ENCODE data around the gene FAM98A. TPM values are rescaled to one million over a fixed set of nuclear protein-coding genes. Genes with fewer than 3 reads are reported as not detected.

FAM98A gene
- total and polyA plus RNA-seq, 9 of the 15 experiments (the other 6 are each of a cell fraction or from before 2014, with no cell fraction given): 16.5 to 238 (median 44.6) TPM

DNA sequence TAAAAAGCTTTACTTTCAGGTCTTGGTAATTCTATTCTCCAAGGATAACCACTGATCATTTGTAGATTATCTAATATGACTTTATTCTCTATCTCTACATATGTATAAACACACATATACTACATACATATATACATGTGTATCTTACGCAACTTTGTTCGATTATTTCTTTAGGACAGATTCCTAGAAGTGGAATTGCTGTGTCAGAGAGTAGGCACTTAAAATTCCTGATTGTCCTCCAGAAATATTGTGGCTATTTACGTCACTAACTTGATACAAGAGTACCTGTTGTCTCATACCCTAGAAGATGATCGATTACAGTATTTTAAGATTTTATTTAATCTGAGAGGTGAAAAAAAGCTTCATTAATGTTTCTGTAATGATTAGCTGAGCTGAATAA lies 57.9 kb downstream of the FAM98A start (continued):
- TF ChIP-seq, protein P1, sequence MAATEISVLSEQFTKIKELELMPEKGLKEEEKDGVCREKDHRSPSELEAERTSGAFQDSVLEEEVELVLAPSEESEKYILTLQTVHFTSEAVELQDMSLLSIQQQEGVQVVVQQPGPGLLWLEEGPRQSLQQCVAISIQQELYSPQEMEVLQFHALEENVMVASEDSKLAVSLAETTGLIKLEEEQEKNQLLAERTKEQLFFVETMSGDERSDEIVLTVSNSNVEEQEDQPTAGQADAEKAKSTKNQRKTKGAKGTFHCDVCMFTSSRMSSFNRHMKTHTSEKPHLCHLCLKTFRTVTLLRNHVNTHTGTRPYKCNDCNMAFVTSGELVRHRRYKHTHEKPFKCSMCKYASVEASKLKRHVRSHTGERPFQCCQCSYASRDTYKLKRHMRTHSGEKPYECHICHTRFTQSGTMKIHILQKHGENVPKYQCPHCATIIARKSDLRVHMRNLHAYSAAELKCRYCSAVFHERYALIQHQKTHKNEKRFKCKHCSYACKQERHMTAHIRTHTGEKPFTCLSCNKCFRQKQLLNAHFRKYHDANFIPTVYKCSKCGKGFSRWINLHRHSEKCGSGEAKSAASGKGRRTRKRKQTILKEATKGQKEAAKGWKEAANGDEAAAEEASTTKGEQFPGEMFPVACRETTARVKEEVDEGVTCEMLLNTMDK (IDR thresholded peaks at IDR 0.05; ENCODE audit: borderline replicate concordance, insufficient read depth, low read depth, low read length, poor library complexity, severe bottlenecking): no peak
- TF ChIP-seq HDAC1 (IDR thresholded peaks at IDR 0.05) (no peak), ETS2 (tag; IDR thresholded peaks at IDR 0.05; ENCODE audit: borderline replicate concordance, poor library complexity, severe bottlenecking) (no peak), KHSRP (IDR thresholded peaks at IDR 0.05) (no peak), PYGO2 (tag; IDR thresholded peaks at IDR 0.05) (no peak), PTBP1 (IDR thresholded peaks at IDR 0.05; ENCODE audit: low read depth, low read length) (no peak), MYC (IDR thresholded peaks at IDR 0.05; ENCODE audit: low read depth, low read length) (no peak), MYC (CRISPR knock-in tag; IDR thresholded peaks at IDR 0.05; ENCODE audit: borderline replicate concordance, low read depth) (no peak), ZNF165 (CRISPR knock-in tag; IDR thresholded peaks at IDR 0.05; ENCODE audit: borderline replicate concordance) (no peak), FOXA3 (CRISPR knock-in tag; conservative IDR thresholded peaks at IDR 0.05 in 1 of 2, IDR thresholded peaks at IDR 0.05 in 1 of 2) (no peak), ZNF644 (tag; IDR thresholded peaks at IDR 0.05; ENCODE audit: low read depth) (no peak), HNRNPUL1 (IDR thresholded peaks at IDR 0.05; ENCODE audit: low read length) (no peak), ZNF76 (CRISPR knock-in tag; IDR thresholded peaks at IDR 0.05; ENCODE audit: borderline replicate concordance) (no peak), HMG20B (CRISPR knock-in tag; IDR thresholded peaks at IDR 0.05) (no peak), SIN3A (IDR thresholded peaks at IDR 0.05; ENCODE audit: borderline replicate concordance in 2 of 2, control insufficient read depth in 1 of 2, low read depth in 2 of 2, low read length in 2 of 2) (no peak)
- TF ChIP-seq, protein P2, sequence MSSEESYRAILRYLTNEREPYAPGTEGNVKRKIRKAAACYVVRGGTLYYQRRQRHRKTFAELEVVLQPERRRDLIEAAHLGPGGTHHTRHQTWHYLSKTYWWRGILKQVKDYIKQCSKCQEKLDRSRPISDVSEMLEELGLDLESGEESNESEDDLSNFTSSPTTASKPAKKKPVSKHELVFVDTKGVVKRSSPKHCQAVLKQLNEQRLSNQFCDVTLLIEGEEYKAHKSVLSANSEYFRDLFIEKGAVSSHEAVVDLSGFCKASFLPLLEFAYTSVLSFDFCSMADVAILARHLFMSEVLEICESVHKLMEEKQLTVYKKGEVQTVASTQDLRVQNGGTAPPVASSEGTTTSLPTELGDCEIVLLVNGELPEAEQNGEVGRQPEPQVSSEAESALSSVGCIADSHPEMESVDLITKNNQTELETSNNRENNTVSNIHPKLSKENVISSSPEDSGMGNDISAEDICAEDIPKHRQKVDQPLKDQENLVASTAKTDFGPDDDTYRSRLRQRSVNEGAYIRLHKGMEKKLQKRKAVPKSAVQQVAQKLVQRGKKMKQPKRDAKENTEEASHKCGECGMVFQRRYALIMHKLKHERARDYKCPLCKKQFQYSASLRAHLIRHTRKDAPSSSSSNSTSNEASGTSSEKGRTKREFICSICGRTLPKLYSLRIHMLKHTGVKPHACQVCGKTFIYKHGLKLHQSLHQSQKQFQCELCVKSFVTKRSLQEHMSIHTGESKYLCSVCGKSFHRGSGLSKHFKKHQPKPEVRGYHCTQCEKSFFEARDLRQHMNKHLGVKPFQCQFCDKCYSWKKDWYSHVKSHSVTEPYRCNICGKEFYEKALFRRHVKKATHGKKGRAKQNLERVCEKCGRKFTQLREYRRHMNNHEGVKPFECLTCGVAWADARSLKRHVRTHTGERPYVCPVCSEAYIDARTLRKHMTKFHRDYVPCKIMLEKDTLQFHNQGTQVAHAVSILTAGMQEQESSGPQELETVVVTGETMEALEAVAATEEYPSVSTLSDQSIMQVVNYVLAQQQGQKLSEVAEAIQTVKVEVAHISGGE (CRISPR knock-in tag; IDR thresholded peaks at IDR 0.05): no peak
- TF ChIP-seq, protein P3, sequence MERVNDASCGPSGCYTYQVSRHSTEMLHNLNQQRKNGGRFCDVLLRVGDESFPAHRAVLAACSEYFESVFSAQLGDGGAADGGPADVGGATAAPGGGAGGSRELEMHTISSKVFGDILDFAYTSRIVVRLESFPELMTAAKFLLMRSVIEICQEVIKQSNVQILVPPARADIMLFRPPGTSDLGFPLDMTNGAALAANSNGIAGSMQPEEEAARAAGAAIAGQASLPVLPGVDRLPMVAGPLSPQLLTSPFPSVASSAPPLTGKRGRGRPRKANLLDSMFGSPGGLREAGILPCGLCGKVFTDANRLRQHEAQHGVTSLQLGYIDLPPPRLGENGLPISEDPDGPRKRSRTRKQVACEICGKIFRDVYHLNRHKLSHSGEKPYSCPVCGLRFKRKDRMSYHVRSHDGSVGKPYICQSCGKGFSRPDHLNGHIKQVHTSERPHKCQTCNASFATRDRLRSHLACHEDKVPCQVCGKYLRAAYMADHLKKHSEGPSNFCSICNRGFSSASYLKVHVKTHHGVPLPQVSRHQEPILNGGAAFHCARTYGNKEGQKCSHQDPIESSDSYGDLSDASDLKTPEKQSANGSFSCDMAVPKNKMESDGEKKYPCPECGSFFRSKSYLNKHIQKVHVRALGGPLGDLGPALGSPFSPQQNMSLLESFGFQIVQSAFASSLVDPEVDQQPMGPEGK (CRISPR knock-in tag; IDR thresholded peaks at IDR 0.05; ENCODE audit: borderline replicate concordance): no peak
